ENCODE data around the gene RGS9. TPM values are rescaled to one million over a fixed set of nuclear protein-coding genes. Genes with fewer than 3 reads are reported as not detected.

RGS9 gene
- total and polyA plus RNA-seq, 10 of the 15 experiments (the other 5 are each of a cell fraction or from before 2014, with no cell fraction given), result 1.1 to 10.6 (median 5.6) TPM

DNA sequence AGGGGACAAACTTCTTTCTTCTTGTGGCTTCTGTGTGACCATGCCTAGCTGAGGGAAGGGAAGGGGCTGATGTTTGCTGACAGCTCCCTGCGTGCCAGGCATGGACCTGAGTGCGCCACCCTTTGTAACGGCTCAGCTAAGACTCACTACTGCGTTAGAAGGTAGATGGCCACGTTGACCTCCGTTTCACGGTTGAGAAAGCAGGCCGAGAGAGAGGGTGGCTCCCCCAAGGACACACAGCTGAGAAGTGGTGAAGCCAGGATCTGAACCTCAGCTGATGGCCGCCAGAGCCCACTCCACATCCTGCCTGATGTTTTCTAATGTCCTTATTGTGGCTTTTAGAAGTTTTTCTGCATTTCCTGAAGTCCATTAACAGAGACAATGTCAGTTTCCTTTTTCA lies 45.1 kb downstream of the RGS9 start:
- WGBS (ENCODE audit: insufficient coverage, insufficient replicate concordance, low lambda C conversion rate, missing lambda C conversion rate), result 2% methylated on average over 9 of the region's 9 CpGs
- Histone ChIP-seq H3K9me3 (replicated peaks; ENCODE audit: control insufficient read depth, insufficient read depth, low read length) (no peaks in the 10 kb centered on the region), H3K79me2 (ENCODE audit: control insufficient read depth, insufficient read depth, low read length) (no peaks in the 10 kb centered on the region), H2AFZ (ENCODE audit: control insufficient read depth, low read depth, low read length) (peak overlapping the region; percentile 63), H3K4me1 (ENCODE audit: control insufficient read depth, insufficient read depth, low read length) (peaks cover 49% of the 10 kb centered on the region), H3K4me3 (no peak overlapping the region), H3K27ac (ENCODE audit: control insufficient read depth, insufficient read depth) (peak overlapping the region; percentile 99), H3K4me2 (ENCODE audit: control insufficient read depth, insufficient read depth) (peak overlapping the region; percentile 91), H3K9ac (ENCODE audit: control insufficient read depth, insufficient read depth, low read length) (peak overlapping the region; percentile 62), H3K27me3 (replicated peaks in 1 of 2; ENCODE audit: control insufficient read depth in 2 of 2, insufficient read depth in 2 of 2, low read length in 1 of 2) (no peaks in the 10 kb centered on the region), H3K36me3 (ENCODE audit: control insufficient read depth in 2 of 2, insufficient read depth in 2 of 2, low read length in 1 of 2) (no peaks in the 10 kb centered on the region), H4K20me1 (ENCODE audit: control insufficient read depth, insufficient read depth) (no peaks in the 10 kb centered on the region)
- CTCF ChIA-PET, result interaction anchor here (1.1 to 3.2 kb wide), 9 partner anchors 16 to 221 kb away, joined by 3 to 29 read pairs (median 5); partner anchors contain the start of gene RGS9
- RAD21 ChIA-PET (ENCODE audit: unreplicated experiment), result interaction anchor here (1.1 to 2.4 kb wide), 8 partner anchors 15 to 208 kb away, joined by 3 to 11 read pairs (median 5); no protein-coding TSS in a partner anchor
- POLR2A ChIA-PET, result interaction anchor here (0.6 to 2.1 kb wide), 6 partner anchors 47 to 349 kb away, joined by 3 to 9 read pairs (median 3); no protein-coding TSS in a partner anchor
- SMC1A ChIA-PET (ENCODE audit: uncharacterized antibody, unreplicated experiment), result interaction anchor here (1.0 to 4.4 kb wide), 11 partner anchors 9 to 196 kb away, joined by 3 to 26 read pairs (median 9); no protein-coding TSS in a partner anchor
- FAIRE-seq, result no peak
- intact Hi-C loops (cut with micrococcal nuclease; ENCODE audit: unreplicated experiment) (loop anchor here (5.0 kb wide), 2 partner anchors 125 to 210 kb away; partner anchors contain the start of gene GNA13), in situ Hi-C loops (cut with MboI) (loop anchor here (5.0 kb wide), 1 partner anchor 200 kb away; no protein-coding TSS in a partner anchor)
- peak; percentile 70 for ATAC-seq
- BruUV-seq (replicated peaks), result no TSS peak
- DNase-seq (ENCODE audit: low read depth, low spot score), result peak; percentile 78
- TF ChIP-seq BRCA1 (IDR thresholded peaks at IDR 0.05; ENCODE audit: low read depth, low read length) (no peak), KDM1A (IDR thresholded peaks at IDR 0.05; ENCODE audit: borderline replicate concordance) (no peak), ZNF24 (IDR thresholded peaks at IDR 0.05) (no peak), TBL1XR1 (IDR thresholded peaks at IDR 0.05; ENCODE audit: low read depth, low read length) (0 out of 2 replicates have a peak, but pooled peaks have one; percentile 28), SKIL (IDR thresholded peaks at IDR 0.05; ENCODE audit: low read depth, poor library complexity, severe bottlenecking) (no peak), USF2 (IDR thresholded peaks at IDR 0.05; ENCODE audit: borderline replicate concordance, low read depth, low read length) (no peak), SUPT20H (IDR thresholded peaks at IDR 0.05; ENCODE audit: borderline replicate concordance, control insufficient read depth, low read depth, low read length) (no peak), RCOR1 (conservative IDR thresholded peaks at IDR 0.05; ENCODE audit: low read depth, low read length) (no peak), SMARCA5 (IDR thresholded peaks at IDR 0.05) (no peak), POLR2A (IDR thresholded peaks at IDR 0.05; ENCODE audit: low read depth, low read length) (peak; percentile 67), ZBED1 (IDR thresholded peaks at IDR 0.05; ENCODE audit: borderline replicate concordance) (no peak), SUZ12 (IDR thresholded peaks at IDR 0.05; ENCODE audit: unreplicated experiment) (no peak), LARP7 (IDR thresholded peaks at IDR 0.05) (no peak; the same call in none of the 2 replicates), RFX5 (IDR thresholded peaks at IDR 0.05; ENCODE audit: low read depth, low read length) (no peak), IRF5 (IDR thresholded peaks at IDR 0.05; ENCODE audit: borderline replicate concordance) (no peak), ZNF217 (IDR thresholded peaks at IDR 0.05) (no peak), STAT1 (conservative IDR thresholded peaks at IDR 0.05) (no peak), NFYB (IDR thresholded peaks at IDR 0.05; ENCODE audit: insufficient read depth, low read depth, low read length) (no peak), SREBF1 (IDR thresholded peaks at IDR 0.05; ENCODE audit: low read length) (no peak), BMI1 (IDR thresholded peaks at IDR 0.05; ENCODE audit: borderline replicate concordance) (no peak), NBN (IDR thresholded peaks at IDR 0.05) (peak; percentile 27; the same call in 1 of the 2 replicates), HDGF (IDR thresholded peaks at IDR 0.05) (peak; percentile 53; the same call in 1 of the 2 replicates)

Measured in GM12878 (cell line).